GM18868 (cell line): ENCODE results near the gene ILRUN.
A peak's percentile ranks its signal among the peaks of the same experiment; 100 is the strongest.
"Not testable (repeated sequence)": the region's sequence is repeated elsewhere in the genome, so short reads cannot be mapped to it uniquely, and the experiment has no call there.

Source experiments
- ATAC-seq: cut with Tn5 transposase; IDR thresholded peaks from one replicate; pipeline ENCODE4 v1.9.1; 2021; ENCODE audit warnings: mild to moderate bottlenecking, moderate library complexity; ENCODE audit not compliant: unreplicated experiment

ILRUN gene

GRCh38 chr6:34697904-34698559 is 1.5 kb upstream of the ILRUN start:
- ATAC-seq = no peak

GRCh38 chr6:34697544-34697836 is 923 bp upstream of the ILRUN start:
- ATAC-seq = no peak

- ATAC-seq = peak; percentile 32
These were observed 303 bp downstream of the ILRUN start for GRCh38 chr6:34696189-34696738.

GRCh38 chr6:34695729-34696188 is 808 bp downstream of the ILRUN start:
- no peak for ATAC-seq

- no peak for ATAC-seq
These were observed 4.3 kb downstream of the ILRUN start for GRCh38 chr6:34692280-34692679.

GRCh38 chr6:34689742-34690141 is 6.8 kb downstream of the ILRUN start:
- ATAC-seq = no peak

GRCh38 chr6:34688956-34689355 is 7.6 kb downstream of the ILRUN start:
- ATAC-seq = no peak

- no peak for ATAC-seq
These were observed 11.6 kb downstream of the ILRUN start for GRCh38 chr6:34684919-34685318.

- no peak for ATAC-seq
These were observed 12.2 kb downstream of the ILRUN start for GRCh38 chr6:34684364-34684763.

- ATAC-seq = no peak
These were observed 15.6 kb downstream of the ILRUN start for GRCh38 chr6:34680802-34681515.

- ATAC-seq = not testable (repeated sequence)
These were observed 16.3 kb downstream of the ILRUN start for GRCh38 chr6:34680313-34680712.

- no peak for ATAC-seq
These were observed 16.9 kb downstream of the ILRUN start for GRCh38 chr6:34679552-34680253.

- ATAC-seq = no peak
These were observed 20.4 kb downstream of the ILRUN start for GRCh38 chr6:34676140-34676539.

GRCh38 chr6:34674930-34675329 is 21.6 kb downstream of the ILRUN start:
- ATAC-seq = not testable (repeated sequence)

GRCh38 chr6:34674268-34674639 is 22.3 kb downstream of the ILRUN start:
- no peak for ATAC-seq

- ATAC-seq = no peak
These were observed 23.5 kb downstream of the ILRUN start for GRCh38 chr6:34673064-34673463.

- ATAC-seq = no peak
These were observed 23.9 kb downstream of the ILRUN start for GRCh38 chr6:34672657-34673043.

- peak; percentile 80 for ATAC-seq
These were observed 24.5 kb downstream of the ILRUN start for GRCh38 chr6:34671801-34672656.

- no peak for ATAC-seq
These were observed 25.2 kb downstream of the ILRUN start for GRCh38 chr6:34671367-34671766.

GRCh38 chr6:34668799-34669198 is 27.8 kb downstream of the ILRUN start:
- not testable (repeated sequence) for ATAC-seq
